ENCODE data around the gene FBXO2.

- no peak for TF ChIP-seq FOXM1 (IDR thresholded peaks at IDR 0.05; ENCODE audit: borderline replicate concordance)
- TF ChIP-seq ARNT (IDR thresholded peaks at IDR 0.05): no peak
- no peak for TF ChIP-seq TARDBP (IDR thresholded peaks at IDR 0.05)
- TF ChIP-seq SUZ12 (IDR thresholded peaks at IDR 0.05): no peak
- no peak for TF ChIP-seq LEF1 (IDR thresholded peaks at IDR 0.05; ENCODE audit: borderline replicate concordance)
- TF ChIP-seq SP1 (IDR thresholded peaks at IDR 0.05): no peak
- no peak for TF ChIP-seq BHLHE40 (IDR thresholded peaks at IDR 0.05; ENCODE audit: borderline replicate concordance)
Observed at GRCh38 chr1:11695861-11696260, 41.6 kb upstream of the FBXO2 start.
